NCI-H1105 treated with DMSO at 0.1 percent for 48 hours (cell line): Measurements from ENCODE around the gene SLC2A13.
"Not testable (repeated sequence)": the region's sequence is repeated elsewhere in the genome, so short reads cannot be mapped to it uniquely, and the experiment has no call there.

Source experiments
- DNase-seq: peaks from one replicate; lab custom pipeline; 2025; lab: John Stamatoyannopoulos, UW

SLC2A13 gene

GRCh38 chr12:39868328-39868725, 237.6 kb downstream of the SLC2A13 start:
- DNase-seq = no peak

- DNase-seq = no peak
These were observed 238.1 kb downstream of the SLC2A13 start for GRCh38 chr12:39867631-39868327.

GRCh38 chr12:39866135-39866534, 239.7 kb downstream of the SLC2A13 start:
- no peak for DNase-seq

GRCh38 chr12:39860695-39861094, 245.2 kb downstream of the SLC2A13 start:
- DNase-seq = no peak

GRCh38 chr12:39853003-39853402, 252.9 kb downstream of the SLC2A13 start:
- DNase-seq = no peak

- no peak for DNase-seq
These were observed 253.5 kb downstream of the SLC2A13 start for GRCh38 chr12:39852346-39852745.

GRCh38 chr12:39848218-39848617, 257.7 kb downstream of the SLC2A13 start:
- not testable (repeated sequence) for DNase-seq

GRCh38 chr12:39846971-39847650, 258.8 kb downstream of the SLC2A13 start:
- DNase-seq = no peak

GRCh38 chr12:39846304-39846703, 259.6 kb downstream of the SLC2A13 start:
- no peak for DNase-seq

GRCh38 chr12:39840422-39840821, 265.5 kb downstream of the SLC2A13 start:
- DNase-seq = no peak

GRCh38 chr12:39839072-39839471, 266.8 kb downstream of the SLC2A13 start:
- DNase-seq = no peak

- no peak for DNase-seq
These were observed 270.1 kb downstream of the SLC2A13 start for GRCh38 chr12:39835517-39836489.

- peak; percentile 22 for DNase-seq
These were observed 274.1 kb downstream of the SLC2A13 start for GRCh38 chr12:39831587-39832315.

GRCh38 chr12:39830852-39831520, 274.9 kb downstream of the SLC2A13 start:
- DNase-seq = no peak

GRCh38 chr12:39830171-39830570, 275.7 kb downstream of the SLC2A13 start:
- DNase-seq = no peak

- DNase-seq = no peak
These were observed 281.2 kb downstream of the SLC2A13 start for GRCh38 chr12:39824505-39825212.

- DNase-seq = no peak
These were observed 289.2 kb downstream of the SLC2A13 start for GRCh38 chr12:39816671-39817185.

GRCh38 chr12:39815746-39816145, 290.1 kb downstream of the SLC2A13 start:
- DNase-seq = no peak

GRCh38 chr12:39814626-39815025, 291.3 kb downstream of the SLC2A13 start:
- DNase-seq = no peak

GRCh38 chr12:39813776-39814175, 292.1 kb downstream of the SLC2A13 start:
- no peak for DNase-seq
